K562 (cell line): Measurements from ENCODE around the gene WASF3. TPM values are rescaled to one million over a fixed set of nuclear protein-coding genes. Genes with fewer than 3 reads are reported as not detected.

Experiments
- ATAC-seq: fragments of 200-7000 bp; cut with Tn5 transposase; 3 replicates; pipeline ENCODE4 v1.9.1; 2020; ENCODE audit warnings: moderate library complexity
- BruUV-seq: library from RNA; stranded (reverse); fragments of 400-500 nt; replicated peaks from 2 replicates; lab custom pipeline; 2021; lab: Mats Ljungman, UMichigan
- CTCF ChIA-PET: fragments of 300-600 bp; formaldehyde crosslinking; extraction: SDS; loops from one replicate; lab custom pipeline; 2021; ENCODE audit warnings: low intra/inter-chr PET ratio; lab: Yijun Ruan, JAX
- POLR2A ChIA-PET: fragments of 300-600, 350-650 bp; sonication (Branson Sonifier 250); formaldehyde crosslinking; extraction: SDS; loops from one replicate; lab custom pipeline; 2021; ENCODE audit warnings: antibody characterized with exemption, inconsistent platforms; lab: Yijun Ruan, JAX
- DNase-seq, 4 experiments: peaks; one replicate each; pipeline versions ENCODE4 v3.0.0 to v3.0.0-alpha.2; 2011 to 2018; ENCODE audit warnings: low spot score in 3 of 4, mixed read lengths in 3 of 4; ENCODE audit errors: extremely low read depth in 1 of 4
- FAIRE-seq: peaks from 2 replicates; lab custom pipeline; 2011; peaks lifted over from hg19 to GRCh38; lab: Jason Lieb, UNC
- H2AFZ ChIP-seq: 2 replicates; pipeline ENCODE4 v1.6.0; 2011; ENCODE audit warnings: low read depth, low read length, control low read depth, inconsistent platforms
- H3K27ac ChIP-seq: fragments of 200-600 bp; 3 replicates; pipeline ENCODE4 v1.8.0; 2011; ENCODE audit warnings: low read depth, mild to moderate bottlenecking, control low read depth, inconsistent platforms, low read length, moderate library complexity, mixed read lengths; ENCODE audit errors: extremely low read depth
- H3K27me3 ChIP-seq, 2 experiments: fragments of 300-600 bp in 1 of 2; 2 replicates in 1 of 2; 3 replicates in 1 of 2; pipeline versions ENCODE4 v1.6.0 to v1.8.0; 2011; ENCODE audit warnings: inconsistent platforms in 2 of 2, low read length in 2 of 2, mild to moderate bottlenecking in 1 of 2, mixed read lengths in 1 of 2, moderate library complexity in 1 of 2; ENCODE audit not compliant: control insufficient read depth in 2 of 2, insufficient read depth in 2 of 2
- H3K36me3 ChIP-seq: fragments of 300-600 bp; 3 replicates; pipeline ENCODE4 v1.8.0; 2011; ENCODE audit warnings: mild to moderate bottlenecking, low read length, inconsistent platforms; ENCODE audit not compliant: control insufficient read depth, insufficient read depth
- H3K4me1 ChIP-seq, 2 experiments: fragments of 200-600 bp in 1 of 2; replicated peaks in 1 of 2; 2 replicates in 1 of 2; 3 replicates in 1 of 2; pipeline versions ENCODE4 v1.5.1 to v1.8.0; 2011; ENCODE audit warnings: inconsistent platforms in 2 of 2, low read length in 2 of 2, mild to moderate bottlenecking in 1 of 2, mixed read lengths in 1 of 2, moderate library complexity in 1 of 2; ENCODE audit not compliant: control insufficient read depth in 2 of 2, insufficient read depth in 2 of 2
- H3K4me2 ChIP-seq: 2 replicates; pipeline ENCODE4 v1.6.1; 2011; ENCODE audit warnings: low read length, control low read depth, inconsistent platforms, mixed read lengths; ENCODE audit not compliant: insufficient read depth
- H3K4me3 ChIP-seq: fragments of 200-600 bp; sonication (generic), shearing (Covaris generic); 2 replicates; pipeline ENCODE4 v1.5.1; 2016; ENCODE audit warnings: control low read depth, inconsistent platforms
- H3K79me2 ChIP-seq: fragments of 200-600 bp; 3 replicates; pipeline ENCODE4 v1.8.0; 2011; ENCODE audit warnings: low read length, inconsistent platforms; ENCODE audit not compliant: control insufficient read depth, insufficient read depth
- H3K9ac ChIP-seq, 2 experiments: 2 replicates each; pipeline versions ENCODE4 v1.6.0 to v1.6.1; 2011; ENCODE audit warnings: low read depth in 2 of 2, low read length in 2 of 2, control low read depth in 1 of 2, inconsistent platforms in 1 of 2, mild to moderate bottlenecking in 1 of 2, mixed read lengths in 1 of 2; ENCODE audit not compliant: insufficient read depth in 1 of 2
- H3K9me1 ChIP-seq: one replicate; pipeline ENCODE4 v1.6.0; 2011; ENCODE audit warnings: inconsistent platforms, mild to moderate bottlenecking, low read length, moderate library complexity; ENCODE audit not compliant: control insufficient read depth, insufficient read depth
- H3K9me3 ChIP-seq: replicated peaks from 2 replicates; pipeline ENCODE4 v1.5.1; 2011; ENCODE audit warnings: low read depth, low read length, inconsistent platforms; ENCODE audit not compliant: control insufficient read depth, insufficient read depth
- H4K20me1 ChIP-seq: replicated peaks from 2 replicates; pipeline ENCODE4 v1.6.1; 2011; ENCODE audit warnings: low read length, inconsistent platforms, mixed read lengths; ENCODE audit not compliant: control insufficient read depth, insufficient read depth
- BRF2 ChIP-seq: IDR thresholded peaks from 3 replicates; pipeline ENCODE4 v1.6.1; 2011; ENCODE audit warnings: borderline replicate concordance, mild to moderate bottlenecking; ENCODE audit not compliant: insufficient read length, insufficient read depth
- CBX8 ChIP-seq: fragments of 200-600 bp; sonication (generic); IDR thresholded peaks from 2 replicates; pipeline ENCODE4 v1.6.1; 2012; ENCODE audit warnings: borderline replicate concordance, mixed run types, low read depth, mild to moderate bottlenecking, moderate library complexity, mixed read lengths, low read length, control low read depth, inconsistent platforms; ENCODE audit not compliant: poor library complexity, severe bottlenecking; ENCODE audit errors: extremely low read depth
- FOXM1 ChIP-seq, 2 experiments: fragments of 450-650 bp in 1 of 2; sonication (generic) in 1 of 2; formaldehyde crosslinking in 1 of 2; IDR thresholded peaks; 2 replicates each; pipeline versions ENCODE4 v1.6.1 to v1.9.0; 2017 to 2022; ENCODE audit warnings: low read depth in 2 of 2, mild to moderate bottlenecking in 2 of 2, missing genetic modification reagents in 1 of 2, moderate library complexity in 1 of 2
- MXD1 ChIP-seq: fragments of 250-450 bp; sonication (Bioruptor Pico); IDR thresholded peaks from 2 replicates; pipeline ENCODE4 v1.8.0; 2021; ENCODE audit warnings: borderline replicate concordance, mild to moderate bottlenecking, moderate library complexity; ENCODE audit not compliant: poor library complexity, severe bottlenecking
- RB1 ChIP-seq: fragments of 450-650 bp; IDR thresholded peaks from 2 replicates; pipeline ENCODE4 v1.6.1; 2017; ENCODE audit warnings: low read depth, mild to moderate bottlenecking
- SAFB ChIP-seq: fragments of 200-400 bp; formaldehyde crosslinking; IDR thresholded peaks from 2 replicates; pipeline ENCODE4 v1.6.1; 2017; ENCODE audit warnings: low read depth, low read length, borderline replicate concordance
- SMAD2 ChIP-seq: fragments of 150-350 bp; IDR thresholded peaks from 2 replicates; pipeline ENCODE4 v1.6.1; 2014; ENCODE audit warnings: low read depth, mild to moderate bottlenecking, low read length
- SREBF1 ChIP-seq: fragments of 150-350 bp; IDR thresholded peaks from 2 replicates; pipeline ENCODE4 v1.6.1; 2014; ENCODE audit warnings: antibody characterized with exemption, low read depth, low read length, borderline replicate concordance
- TEAD1 ChIP-seq, 2 experiments: fragments of 450-650 bp in 1 of 2; sonication (generic) in 1 of 2; formaldehyde crosslinking; IDR thresholded peaks; 2 replicates each; pipeline versions ENCODE4 v1.4.0 to v1.8.0; 2020 to 2022; ENCODE audit warnings: mild to moderate bottlenecking in 2 of 2, missing genetic modification reagents in 1 of 2
- ZNF253 ChIP-seq: fragments of 250-450 bp; sonication (Bioruptor Pico); conservative IDR thresholded peaks from 2 replicates; pipeline ENCODE4 v1.6.1; 2021; ENCODE audit warnings: mild to moderate bottlenecking
- ZNF384 ChIP-seq: IDR thresholded peaks from 2 replicates; pipeline ENCODE4 v1.6.1; 2012; ENCODE audit warnings: low read depth, low read length, improper control_type of control experiment
- ZNF436 ChIP-seq: fragments of 250-450, 450-650 bp; sonication (Bioruptor Pico); formaldehyde crosslinking; IDR thresholded peaks from 2 replicates; pipeline ENCODE4 v1.7.0; 2020; ENCODE audit warnings: mild to moderate bottlenecking
- WGBS: fragments of 100-300 bp; shearing (Covaris generic); methylation state at CpG from one replicate; pipeline ENCODE4 v1.1.6; 2016; ENCODE audit warnings: low coverage, mixed read lengths; ENCODE audit not compliant: insufficient coverage; ENCODE audit errors: missing lambda C conversion rate; 5-methylcytosine and 5-hydroxymethylcytosine counted together
- in situ Hi-C: fragments of 300-500 bp; cut with MboI; formaldehyde crosslinking; loops from 4 replicates; pipeline ENCODE4 v1.15.0; 2018; ENCODE audit warnings: inconsistent platforms, mixed read lengths
- intact Hi-C: fragments of 100-400 bp; cut with micrococcal nuclease; formaldehyde crosslinking; loops from 2 replicates; pipeline ENCODE4 v1.14.2; 2022
- polyA plus RNA-seq, 8 experiments: library from polyadenylated mRNA; depleted of rRNA in 4 of 8; stranded (reverse) in 5 of 8; unstranded in 3 of 8; fragments of >200 nt; fragmentation: Nextera tagmentation in 2 of 8; fragmentation: Illumina TruSeq in 1 of 8; extraction: Ambion mirVana in 2 of 8; extraction: Trizol in 1 of 8; gene quantifications; 2 replicates each; pipeline versions ENCODE4 v1.2.1 to v1.2.3, GENCODE V29; 2011 to 2014; ENCODE audit warnings: inconsistent platforms in 1 of 8, missing spikeins in 1 of 8
- total RNA-seq, 7 experiments: library from RNA; depleted of rRNA in 6 of 7; stranded (reverse); fragments of >200 nt in 6 of 7; fragmentation: Illumina TruSeq in 2 of 7; extraction: Trizol in 2 of 7; gene quantifications; 2 replicates each; pipeline versions ENCODE4 v1.2.1 to v1.2.3, GENCODE V29; 2011 to 2021; ENCODE audit warnings: low replicate concordance in 1 of 7

WASF3 gene
- total and polyA plus RNA-seq, 9 of the 15 experiments (the other 6 are each of a cell fraction or from before 2014, with no cell fraction given), result 0.04 to 0.43 (median 0.11) TPM

- no peaks in the 10 kb centered on the region for H3K4me1 ChIP-seq
- no peak for ATAC-seq
- no peak overlapping the region for H3K4me3 ChIP-seq
- H3K9me3 ChIP-seq, result no peaks in the 10 kb centered on the region
- no TSS peak for BruUV-seq
- H3K27me3 ChIP-seq, result no peaks in the 10 kb centered on the region
- H3K79me2 ChIP-seq, result no peaks in the 10 kb centered on the region
- intact Hi-C loops (no loop called here), in situ Hi-C loops (no loop called here)
- POLR2A ChIA-PET, result no interaction called here
- H2AFZ ChIP-seq, result no peak overlapping the region
- H3K9ac ChIP-seq, result no peak overlapping the region
- H4K20me1 ChIP-seq, result no peaks in the 10 kb centered on the region
- WGBS, result 1% methylated on average over 5 of the region's 6 CpGs
- no peak overlapping the region for H3K4me2 ChIP-seq
- FAIRE-seq, result no peak
- DNase-seq, result no peak
- H3K36me3 ChIP-seq, result no peaks in the 10 kb centered on the region
- H3K9me1 ChIP-seq, result no peaks in the 10 kb centered on the region
- H3K27ac ChIP-seq, result no peak overlapping the region
- TF ChIP-seq SMAD2 (no peak), ZNF384 (no peak), ZNF253 (CRISPR knock-in tag) (no peak), ZNF436 (CRISPR knock-in tag) (no peak), SAFB (no peak), FOXM1 (IDR thresholded peaks at IDR 0.05; ENCODE audit: low read depth) (no peak), FOXM1 (CRISPR knock-in tag; IDR thresholded peaks at IDR 0.05; ENCODE audit: low read depth) (no peak), BRF2 (no peak), RB1 (no peak), SREBF1 (no peak), MXD1 (CRISPR knock-in tag) (no peak), TEAD1 (CRISPR knock-in tag; IDR thresholded peaks at IDR 0.05) (no peak), CBX8 (no peak)
- CTCF ChIA-PET, result no interaction called here
Observed at GRCh38 chr13:26551255-26551860, 6.1 kb upstream of the WASF3 start.
